ENCODE results near the gene SLC12A7. TPM values are rescaled to one million over a fixed set of nuclear protein-coding genes. Genes with fewer than 3 reads are reported as not detected.

Gene SLC12A7
- total RNA-seq, 1 experiment from 2014 or later: 48.2 TPM

DNA sequence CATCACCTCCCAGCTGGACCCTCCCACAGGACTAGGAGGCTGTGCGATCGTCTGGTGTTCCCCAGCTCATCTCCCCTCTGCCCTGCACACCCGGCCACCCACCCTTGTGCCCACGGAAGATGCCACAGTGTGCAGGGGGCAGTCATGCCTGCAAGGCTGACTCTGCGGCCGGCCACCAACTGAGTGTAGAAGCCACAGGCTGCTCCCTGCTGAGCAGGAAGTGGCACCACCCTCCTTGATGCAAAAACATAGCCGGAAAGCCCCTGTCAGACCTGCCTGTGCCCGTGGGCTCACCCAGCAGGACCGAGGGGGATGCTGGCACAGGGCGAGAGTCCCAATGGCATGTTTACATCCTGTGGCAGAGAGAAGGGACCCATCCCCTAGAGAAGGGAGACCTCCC lies 40.3 kb upstream of the SLC12A7 start:
- H3K4me3 ChIP-seq (ENCODE audit: low read length): no peak overlapping the region
- no peaks in the 10 kb centered on the region for H3F3A ChIP-seq (ENCODE audit: low read length, unreplicated experiment)
- no peak overlapping the region for H3K27ac ChIP-seq (ENCODE audit: low read length)
- H3K9me2 ChIP-seq (replicated peaks; ENCODE audit: low read length): no peaks in the 10 kb centered on the region
- ATAC-seq (peak; percentile 21; the same call in 1 of the 2 replicates), DNase-seq (no peak)
- no peak for TF ChIP-seq CTCF (conservative IDR thresholded peaks at IDR 0.05; ENCODE audit: low read depth, low read length)
- H3K9ac ChIP-seq (ENCODE audit: low read length): no peak overlapping the region
- H3K4me2 ChIP-seq (ENCODE audit: low read length): peak overlapping the region; percentile 34; the same call in 1 of the 2 replicates
- H3K4me1 ChIP-seq (ENCODE audit: insufficient read depth, low read length): peaks cover 15% of the 10 kb centered on the region
- H3K36me3 ChIP-seq (ENCODE audit: low read depth, low read length): no peaks in the 10 kb centered on the region
- H3K27me3 ChIP-seq (ENCODE audit: low read length): no peaks in the 10 kb centered on the region
- no peaks in the 10 kb centered on the region for H3K9me3 ChIP-seq (ENCODE audit: low read length)
- ChIA-PET POLR2A (ENCODE audit: unreplicated experiment) (interaction anchor here (1.0 kb wide), 1 partner anchor 9 kb away, joined by 3 read pairs; no protein-coding TSS in a partner anchor), CTCF (no interaction called here)
- H3K79me2 ChIP-seq (ENCODE audit: low read length): no peaks in the 10 kb centered on the region
- intact Hi-C loops (cut with micrococcal nuclease): no loop called here
- H4K20me1 ChIP-seq (ENCODE audit: low read length): no peaks in the 10 kb centered on the region
- BruUV-seq (replicated peaks): no TSS peak
- H2AFZ ChIP-seq (ENCODE audit: low read length): no peak overlapping the region

DNA sequence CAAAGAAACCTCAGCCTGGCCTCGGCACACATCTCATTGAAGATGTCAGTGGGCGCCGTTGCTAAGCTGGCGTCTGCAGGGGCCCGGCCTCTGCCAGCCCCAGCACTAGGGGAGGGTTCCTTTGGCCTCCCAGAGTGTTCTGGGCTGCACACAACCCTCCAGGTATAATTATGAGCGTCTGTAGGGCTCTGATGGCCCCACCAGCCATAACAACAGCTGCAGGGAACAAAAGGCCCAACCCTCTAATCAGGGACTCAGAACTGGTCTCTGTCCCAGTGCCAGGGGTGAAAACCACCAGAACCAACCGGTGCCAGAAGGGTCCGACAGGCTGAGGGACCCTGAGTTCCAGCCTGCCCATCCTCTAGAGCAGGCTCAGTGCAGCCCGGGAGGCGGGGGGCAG lies 39.5 kb upstream of the SLC12A7 start:
- Histone ChIP-seq H3K27me3 (ENCODE audit: low read length) (no peaks in the 10 kb centered on the region), H3K36me3 (ENCODE audit: low read depth, low read length) (no peaks in the 10 kb centered on the region)

DNA sequence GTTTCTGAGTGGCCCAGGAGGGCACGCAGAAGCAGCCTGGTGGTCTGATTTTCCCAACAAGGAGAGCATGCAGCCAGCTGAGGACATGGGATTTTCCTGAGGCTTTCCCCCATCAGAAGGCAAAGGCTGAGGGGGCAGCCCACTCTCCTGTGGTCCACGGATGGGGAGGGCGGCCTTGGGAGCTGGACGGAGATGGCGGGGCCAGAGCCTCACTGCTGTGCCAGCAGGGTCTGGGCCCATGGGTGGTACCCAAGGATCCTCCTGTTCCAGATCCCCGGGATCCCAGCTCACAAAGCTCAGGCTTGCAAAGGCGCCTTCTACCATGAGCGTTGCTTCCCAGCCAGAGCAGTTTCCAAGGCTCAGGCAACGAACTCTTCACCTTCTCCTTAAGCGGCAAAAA lies 39.0 kb upstream of the SLC12A7 start:
- Histone ChIP-seq H3K27me3 (ENCODE audit: low read length) (no peaks in the 10 kb centered on the region), H3K4me1 (ENCODE audit: insufficient read depth, low read length) (peaks cover 15% of the 10 kb centered on the region)
- CTCF ChIA-PET: no interaction called here

More for the DNA sequence above, 39.5 kb upstream of the SLC12A7 start:
- peaks cover 15% of the 10 kb centered on the region for H3K4me1 ChIP-seq (ENCODE audit: insufficient read depth, low read length)
- ChIA-PET CTCF (no interaction called here), POLR2A (ENCODE audit: unreplicated experiment) (interaction anchor here (1.0 kb wide), 1 partner anchor 10 kb away, joined by 3 read pairs; no protein-coding TSS in a partner anchor)
- ATAC-seq (no peak), DNase-seq (no peak)
- no peaks in the 10 kb centered on the region for H3F3A ChIP-seq (ENCODE audit: low read length, unreplicated experiment)
- no peaks in the 10 kb centered on the region for H3K79me2 ChIP-seq (ENCODE audit: low read length)
- BruUV-seq (replicated peaks): no TSS peak
- no peak overlapping the region for H3K9ac ChIP-seq (ENCODE audit: low read length)
- H3K9me2 ChIP-seq (replicated peaks; ENCODE audit: low read length): no peaks in the 10 kb centered on the region
- intact Hi-C loops (cut with micrococcal nuclease): no loop called here
- no peak overlapping the region for H2AFZ ChIP-seq (ENCODE audit: low read length)
- no peak overlapping the region for H3K27ac ChIP-seq (ENCODE audit: low read length)
- no peaks in the 10 kb centered on the region for H3K9me3 ChIP-seq (ENCODE audit: low read length)
- TF ChIP-seq EZH2phosphoT487 (IDR thresholded peaks at IDR 0.05; ENCODE audit: borderline replicate concordance, low read length): no peak
- no peak for TF ChIP-seq CTCF (conservative IDR thresholded peaks at IDR 0.05; ENCODE audit: low read depth, low read length)
- no peak for TF ChIP-seq EZH2 (IDR thresholded peaks at IDR 0.05; ENCODE audit: low read length, unreplicated experiment)
- no peak overlapping the region for H3K4me3 ChIP-seq (ENCODE audit: low read length)
- no peak overlapping the region for H3K4me2 ChIP-seq (ENCODE audit: low read length)
- H4K20me1 ChIP-seq (ENCODE audit: low read length): no peaks in the 10 kb centered on the region

More for the DNA sequence above, 39.0 kb upstream of the SLC12A7 start:
- intact Hi-C loops (cut with micrococcal nuclease): no loop called here
- Histone ChIP-seq H3K79me2 (ENCODE audit: low read length) (no peaks in the 10 kb centered on the region), H3F3A (ENCODE audit: low read length, unreplicated experiment) (no peaks in the 10 kb centered on the region), H3K27ac (ENCODE audit: low read length) (no peak overlapping the region), H3K9ac (ENCODE audit: low read length) (no peak overlapping the region), H3K4me2 (ENCODE audit: low read length) (no peak overlapping the region), H3K9me3 (ENCODE audit: low read length) (no peaks in the 10 kb centered on the region), H3K9me2 (replicated peaks; ENCODE audit: low read length) (no peaks in the 10 kb centered on the region), H3K4me3 (ENCODE audit: low read length) (no peak overlapping the region), H3K36me3 (ENCODE audit: low read depth, low read length) (no peaks in the 10 kb centered on the region), H2AFZ (ENCODE audit: low read length) (no peak overlapping the region), H4K20me1 (ENCODE audit: low read length) (no peaks in the 10 kb centered on the region)
- ATAC-seq: no peak
- no TSS peak for BruUV-seq (replicated peaks)
- DNase-seq: no peak
- TF ChIP-seq EZH2phosphoT487 (IDR thresholded peaks at IDR 0.05; ENCODE audit: borderline replicate concordance, low read length): no peak
- no peak for TF ChIP-seq CTCF (conservative IDR thresholded peaks at IDR 0.05; ENCODE audit: low read depth, low read length)
- no peak for TF ChIP-seq EZH2 (IDR thresholded peaks at IDR 0.05; ENCODE audit: low read length, unreplicated experiment)
- POLR2A ChIA-PET (ENCODE audit: unreplicated experiment): no interaction called here

Data from PC-3 (cell line).